ENCODE measurements around the gene B9D1.

DNA sequence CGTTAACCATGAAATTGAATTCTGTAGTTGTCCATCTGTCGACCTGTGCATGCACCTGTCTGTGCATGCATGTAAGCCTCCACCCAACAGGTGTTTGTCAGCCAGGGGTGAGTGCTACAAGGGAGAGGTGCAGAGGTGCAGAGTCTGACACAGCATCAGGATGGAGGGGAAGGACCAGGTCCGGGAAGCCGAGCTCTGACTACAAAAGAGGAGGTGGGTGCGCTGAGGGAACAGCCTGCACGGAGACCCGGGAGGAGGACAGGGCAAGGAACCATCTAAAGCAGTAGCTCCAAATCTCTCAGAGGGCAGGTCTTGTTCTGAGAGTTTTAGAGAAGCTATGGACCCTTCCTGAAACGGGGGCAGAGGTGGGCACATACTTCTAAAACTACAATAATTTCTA, 54.1 kb downstream of the B9D1 start:
- TF ChIP-seq, protein P1, sequence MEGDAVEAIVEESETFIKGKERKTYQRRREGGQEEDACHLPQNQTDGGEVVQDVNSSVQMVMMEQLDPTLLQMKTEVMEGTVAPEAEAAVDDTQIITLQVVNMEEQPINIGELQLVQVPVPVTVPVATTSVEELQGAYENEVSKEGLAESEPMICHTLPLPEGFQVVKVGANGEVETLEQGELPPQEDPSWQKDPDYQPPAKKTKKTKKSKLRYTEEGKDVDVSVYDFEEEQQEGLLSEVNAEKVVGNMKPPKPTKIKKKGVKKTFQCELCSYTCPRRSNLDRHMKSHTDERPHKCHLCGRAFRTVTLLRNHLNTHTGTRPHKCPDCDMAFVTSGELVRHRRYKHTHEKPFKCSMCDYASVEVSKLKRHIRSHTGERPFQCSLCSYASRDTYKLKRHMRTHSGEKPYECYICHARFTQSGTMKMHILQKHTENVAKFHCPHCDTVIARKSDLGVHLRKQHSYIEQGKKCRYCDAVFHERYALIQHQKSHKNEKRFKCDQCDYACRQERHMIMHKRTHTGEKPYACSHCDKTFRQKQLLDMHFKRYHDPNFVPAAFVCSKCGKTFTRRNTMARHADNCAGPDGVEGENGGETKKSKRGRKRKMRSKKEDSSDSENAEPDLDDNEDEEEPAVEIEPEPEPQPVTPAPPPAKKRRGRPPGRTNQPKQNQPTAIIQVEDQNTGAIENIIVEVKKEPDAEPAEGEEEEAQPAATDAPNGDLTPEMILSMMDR (conservative IDR thresholded peaks at IDR 0.05; ENCODE audit: low read depth in 2 of 2): no peak
- TF ChIP-seq EZH2phosphoT487 (IDR thresholded peaks at IDR 0.05; ENCODE audit: unreplicated experiment): no peak
- TF ChIP-seq JUNB (IDR thresholded peaks at IDR 0.05; ENCODE audit: unreplicated experiment): no peak
- TF ChIP-seq EZH2 (IDR thresholded peaks at IDR 0.05; ENCODE audit: low read depth, unreplicated experiment): no peak
- TF ChIP-seq, protein P2, sequence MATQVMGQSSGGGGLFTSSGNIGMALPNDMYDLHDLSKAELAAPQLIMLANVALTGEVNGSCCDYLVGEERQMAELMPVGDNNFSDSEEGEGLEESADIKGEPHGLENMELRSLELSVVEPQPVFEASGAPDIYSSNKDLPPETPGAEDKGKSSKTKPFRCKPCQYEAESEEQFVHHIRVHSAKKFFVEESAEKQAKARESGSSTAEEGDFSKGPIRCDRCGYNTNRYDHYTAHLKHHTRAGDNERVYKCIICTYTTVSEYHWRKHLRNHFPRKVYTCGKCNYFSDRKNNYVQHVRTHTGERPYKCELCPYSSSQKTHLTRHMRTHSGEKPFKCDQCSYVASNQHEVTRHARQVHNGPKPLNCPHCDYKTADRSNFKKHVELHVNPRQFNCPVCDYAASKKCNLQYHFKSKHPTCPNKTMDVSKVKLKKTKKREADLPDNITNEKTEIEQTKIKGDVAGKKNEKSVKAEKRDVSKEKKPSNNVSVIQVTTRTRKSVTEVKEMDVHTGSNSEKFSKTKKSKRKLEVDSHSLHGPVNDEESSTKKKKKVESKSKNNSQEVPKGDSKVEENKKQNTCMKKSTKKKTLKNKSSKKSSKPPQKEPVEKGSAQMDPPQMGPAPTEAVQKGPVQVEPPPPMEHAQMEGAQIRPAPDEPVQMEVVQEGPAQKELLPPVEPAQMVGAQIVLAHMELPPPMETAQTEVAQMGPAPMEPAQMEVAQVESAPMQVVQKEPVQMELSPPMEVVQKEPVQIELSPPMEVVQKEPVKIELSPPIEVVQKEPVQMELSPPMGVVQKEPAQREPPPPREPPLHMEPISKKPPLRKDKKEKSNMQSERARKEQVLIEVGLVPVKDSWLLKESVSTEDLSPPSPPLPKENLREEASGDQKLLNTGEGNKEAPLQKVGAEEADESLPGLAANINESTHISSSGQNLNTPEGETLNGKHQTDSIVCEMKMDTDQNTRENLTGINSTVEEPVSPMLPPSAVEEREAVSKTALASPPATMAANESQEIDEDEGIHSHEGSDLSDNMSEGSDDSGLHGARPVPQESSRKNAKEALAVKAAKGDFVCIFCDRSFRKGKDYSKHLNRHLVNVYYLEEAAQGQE (IDR thresholded peaks at IDR 0.05; ENCODE audit: unreplicated experiment): no peak
- no peak for TF ChIP-seq POLR2AphosphoS5 (IDR thresholded peaks at IDR 0.05; ENCODE audit: low read depth)
- TF ChIP-seq, protein P3, sequence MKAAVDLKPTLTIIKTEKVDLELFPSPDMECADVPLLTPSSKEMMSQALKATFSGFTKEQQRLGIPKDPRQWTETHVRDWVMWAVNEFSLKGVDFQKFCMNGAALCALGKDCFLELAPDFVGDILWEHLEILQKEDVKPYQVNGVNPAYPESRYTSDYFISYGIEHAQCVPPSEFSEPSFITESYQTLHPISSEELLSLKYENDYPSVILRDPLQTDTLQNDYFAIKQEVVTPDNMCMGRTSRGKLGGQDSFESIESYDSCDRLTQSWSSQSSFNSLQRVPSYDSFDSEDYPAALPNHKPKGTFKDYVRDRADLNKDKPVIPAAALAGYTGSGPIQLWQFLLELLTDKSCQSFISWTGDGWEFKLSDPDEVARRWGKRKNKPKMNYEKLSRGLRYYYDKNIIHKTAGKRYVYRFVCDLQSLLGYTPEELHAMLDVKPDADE (IDR thresholded peaks at IDR 0.05): no peak
- TF ChIP-seq CREB1 (CRISPR knock-in tag; IDR thresholded peaks at IDR 0.05; ENCODE audit: low read depth): no peak
